HG02840 (cell line): ENCODE measurements around the gene ROR1.

Source experiments
- ATAC-seq: cut with Tn5 transposase; IDR thresholded peaks from one replicate; pipeline ENCODE4 v1.9.1; 2021; ENCODE audit warnings: mild to moderate bottlenecking, moderate library complexity, moderate number of reproducible peaks; ENCODE audit not compliant: unreplicated experiment, low FRiP score

ROR1 gene

DNA sequence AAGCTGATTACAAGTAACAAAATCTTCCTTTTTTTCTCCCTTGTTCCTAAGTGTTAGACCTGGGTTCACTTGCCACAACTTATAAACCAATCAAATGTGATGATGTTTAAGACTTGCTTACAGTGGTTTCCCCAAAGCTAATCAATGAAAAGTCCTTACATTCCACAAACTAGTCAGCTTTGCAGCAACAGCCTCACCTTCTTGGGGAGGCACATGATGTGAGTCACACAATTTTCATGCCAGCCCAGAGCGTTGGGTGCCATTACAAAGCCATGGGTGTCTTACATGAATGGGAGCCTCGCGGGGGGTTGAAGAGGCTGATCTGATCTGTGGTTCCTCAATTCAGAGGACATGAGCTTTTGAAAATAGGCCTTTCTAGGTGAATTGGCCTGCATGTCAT lies 338.0 kb downstream of the ROR1 start:
- no peak for ATAC-seq

DNA sequence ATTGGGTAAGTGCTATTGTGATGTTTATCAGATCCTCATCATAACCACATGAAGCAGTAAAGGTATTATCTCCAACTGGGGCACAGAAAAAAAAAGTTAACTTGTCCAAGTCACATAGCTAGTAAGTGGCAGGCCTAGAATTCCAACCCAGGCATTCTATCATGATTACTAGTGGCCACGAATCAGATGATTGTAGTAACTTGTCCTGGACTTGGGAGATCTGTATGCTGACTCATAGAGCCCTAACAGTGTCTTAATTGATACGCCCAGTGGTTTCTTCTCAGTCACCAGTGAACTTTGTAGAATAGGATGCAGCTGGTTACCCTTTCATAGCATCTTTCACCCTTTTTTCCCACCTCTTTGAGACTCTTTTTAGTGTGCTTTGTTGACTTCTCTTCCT lies 338.5 kb downstream of the ROR1 start:
- ATAC-seq: no peak

DNA sequence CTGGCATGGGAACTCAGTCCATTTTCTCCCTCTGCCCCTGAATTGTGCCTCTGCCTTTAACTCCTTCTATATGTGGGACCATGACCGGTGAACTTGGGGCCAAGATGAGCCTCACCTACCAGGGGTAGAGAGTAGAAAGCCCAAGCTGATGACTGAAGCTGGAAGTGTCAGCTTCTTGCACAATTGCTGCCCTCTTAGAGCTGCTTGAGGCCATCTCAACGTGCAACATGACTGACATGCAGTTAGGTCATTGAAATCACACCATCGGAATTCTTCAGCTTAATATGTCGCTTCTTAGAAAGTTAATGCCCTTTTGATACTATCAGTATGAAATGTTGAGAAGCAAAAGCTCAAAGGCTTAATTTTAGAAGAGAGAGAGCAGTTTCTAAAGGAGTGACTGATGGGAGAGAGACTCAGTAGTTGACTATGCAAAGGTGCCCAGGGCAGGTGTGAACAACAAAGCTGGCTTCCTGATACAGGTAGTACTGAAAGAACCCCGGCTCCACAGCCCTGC lies 340.3 kb downstream of the ROR1 start:
- no peak for ATAC-seq

DNA sequence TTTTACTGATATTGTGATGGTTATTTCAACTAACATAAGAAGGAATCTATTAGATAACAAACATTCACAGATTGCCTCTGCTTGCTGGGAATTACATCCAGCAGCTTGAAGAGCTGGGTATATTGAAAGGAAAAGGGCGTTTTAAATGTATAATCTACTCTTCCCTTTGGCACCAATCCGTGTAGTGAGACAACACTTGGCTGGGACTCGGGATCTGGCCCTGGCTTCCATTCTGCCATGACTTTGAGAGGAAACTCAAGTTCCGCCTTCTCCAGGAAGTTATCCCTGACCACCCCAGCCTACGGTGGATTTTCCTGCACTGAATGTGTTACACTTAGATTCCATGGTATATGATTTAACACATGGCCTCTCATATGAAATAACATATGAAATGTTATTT lies 342.7 kb downstream of the ROR1 start:
- no peak for ATAC-seq

DNA sequence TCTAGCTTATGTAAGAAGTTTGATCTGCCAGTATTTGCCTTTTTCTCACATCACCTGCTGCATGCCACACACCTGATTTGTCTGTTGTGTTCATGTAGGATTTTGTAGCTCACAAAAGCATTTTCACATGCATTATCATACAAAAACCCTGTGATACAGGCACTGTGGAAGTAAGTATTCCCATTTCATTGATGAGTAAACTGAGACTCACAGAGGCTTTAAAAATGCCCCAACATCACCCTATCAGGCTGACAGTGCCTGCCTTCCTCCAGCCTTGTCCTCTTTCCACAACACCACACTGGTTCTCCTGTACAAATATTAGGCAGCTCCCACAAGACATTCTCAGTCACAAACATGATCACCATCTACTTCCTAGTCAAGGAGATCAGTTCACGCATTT lies 343.7 kb downstream of the ROR1 start:
- no peak for ATAC-seq

DNA sequence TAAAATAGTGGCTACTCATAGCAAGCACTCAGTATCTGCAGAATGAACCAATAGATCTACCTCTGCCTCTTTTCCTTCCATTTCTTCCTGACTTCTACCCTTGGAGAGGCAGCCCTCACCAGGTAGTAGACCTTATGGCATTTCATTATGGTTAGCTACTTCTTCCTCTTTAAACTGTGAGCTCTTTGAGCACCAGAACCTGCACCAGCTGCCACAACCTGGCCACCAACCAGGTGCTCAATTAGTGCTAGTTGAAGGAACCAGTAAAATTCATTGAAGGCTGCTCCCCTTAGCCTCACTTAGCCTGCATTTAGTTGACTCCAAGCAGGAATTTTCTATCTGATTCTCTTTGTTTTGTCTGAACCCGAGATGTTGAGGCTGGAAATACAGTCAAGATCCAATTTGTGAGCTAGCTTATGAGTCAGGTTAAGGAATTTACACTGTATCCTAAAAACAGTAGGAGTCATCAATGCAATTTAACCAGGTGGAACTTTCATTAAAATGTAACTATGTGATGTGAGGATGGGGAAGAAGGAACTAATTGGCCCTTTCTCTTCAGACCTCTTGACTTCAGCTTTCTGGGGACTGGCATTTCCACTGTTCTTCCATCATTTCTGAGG lies 348.1 kb downstream of the ROR1 start:
- ATAC-seq: no peak

DNA sequence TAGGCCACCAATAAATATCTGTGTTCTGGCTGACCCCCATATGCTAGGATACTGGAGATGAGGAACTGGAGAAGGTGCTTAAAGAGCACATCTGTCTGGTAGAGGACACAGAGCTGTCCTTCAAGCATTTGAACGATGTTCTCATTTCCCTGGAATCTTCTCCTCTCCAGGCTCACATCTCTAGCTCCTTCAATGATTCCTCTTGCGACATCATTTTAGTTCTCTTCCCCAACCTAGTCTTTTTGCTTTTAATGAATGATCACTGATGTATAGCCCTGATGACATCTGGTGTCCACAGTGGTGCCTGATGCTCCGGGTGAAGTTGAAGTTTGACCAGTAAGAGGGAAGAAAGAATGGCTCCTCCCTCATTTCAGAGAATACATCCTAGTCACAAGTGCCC lies 348.8 kb downstream of the ROR1 start:
- ATAC-seq: no peak

DNA sequence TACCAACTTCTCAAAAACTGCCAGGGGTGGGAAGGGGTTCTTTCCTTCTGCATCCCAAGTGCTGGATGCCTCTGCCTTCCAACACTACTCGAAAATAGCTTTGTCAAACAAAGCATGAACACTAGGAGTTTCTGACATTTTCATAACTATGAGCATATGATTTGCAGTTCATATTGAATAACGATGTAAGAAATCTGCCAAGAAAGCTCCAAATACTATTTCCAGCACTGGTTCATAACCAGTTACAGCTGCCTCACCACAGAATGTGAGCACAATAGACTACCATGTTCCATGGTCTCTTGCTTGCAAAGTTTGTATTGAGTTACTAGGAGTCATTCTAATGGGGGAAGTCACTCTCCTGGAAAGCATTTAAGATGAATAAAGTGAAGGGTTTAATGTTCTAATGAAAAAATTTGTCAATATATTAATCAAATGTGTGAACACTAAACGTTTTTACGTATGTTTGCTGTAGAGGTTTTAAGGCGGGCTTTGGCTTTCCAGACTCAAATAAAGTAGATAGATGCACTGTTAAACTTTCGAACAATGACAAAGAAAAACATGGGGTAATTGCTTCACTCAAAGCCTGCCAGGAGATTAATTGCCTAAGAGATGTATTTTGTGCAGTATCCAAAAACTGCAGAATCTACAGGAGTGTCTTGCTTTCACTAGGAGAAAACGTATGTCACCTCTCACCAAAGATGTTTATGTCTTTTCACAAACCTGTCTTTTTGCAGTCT lies 351.1 kb downstream of the ROR1 start:
- no peak for ATAC-seq

DNA sequence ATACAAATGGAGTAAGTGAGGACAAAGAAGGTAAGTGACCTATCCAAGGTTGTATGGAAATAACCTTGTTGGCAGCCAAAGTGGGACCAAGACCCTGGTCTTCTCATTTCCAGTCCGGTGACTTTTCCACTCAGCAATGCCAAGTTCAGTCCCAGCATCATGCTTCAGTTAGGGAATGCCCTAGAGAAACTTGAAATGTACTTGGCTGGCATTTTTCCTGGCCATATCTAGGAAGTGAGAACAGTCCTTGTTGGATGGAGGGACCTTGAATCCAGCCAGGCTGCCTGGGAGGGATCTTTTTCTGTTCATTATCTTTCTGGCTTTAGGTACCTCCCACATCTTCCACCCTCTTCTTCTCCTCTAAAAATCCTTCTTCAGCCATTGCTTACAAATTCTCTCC lies 352.8 kb downstream of the ROR1 start:
- no peak for ATAC-seq

DNA sequence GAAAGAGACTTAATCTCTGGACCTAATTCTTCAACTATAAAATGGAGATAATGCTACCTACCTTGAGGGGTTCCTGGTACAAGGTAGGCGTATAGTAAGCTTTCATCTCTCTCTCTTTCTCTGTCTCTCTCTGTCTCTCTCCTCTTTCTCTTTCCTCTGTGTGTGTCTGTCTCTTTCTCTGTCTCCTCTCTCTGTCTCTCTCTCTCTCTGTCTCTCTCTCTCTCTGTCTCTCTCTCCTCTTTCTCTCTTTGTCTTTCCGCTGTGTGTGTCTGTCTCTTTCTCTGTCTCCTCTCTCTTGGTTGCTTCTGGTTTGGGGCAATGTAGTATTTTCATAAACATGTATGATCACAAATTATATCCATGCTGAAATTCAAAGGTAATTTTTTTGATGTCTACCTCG lies 353.5 kb downstream of the ROR1 start:
- no peak for ATAC-seq

DNA sequence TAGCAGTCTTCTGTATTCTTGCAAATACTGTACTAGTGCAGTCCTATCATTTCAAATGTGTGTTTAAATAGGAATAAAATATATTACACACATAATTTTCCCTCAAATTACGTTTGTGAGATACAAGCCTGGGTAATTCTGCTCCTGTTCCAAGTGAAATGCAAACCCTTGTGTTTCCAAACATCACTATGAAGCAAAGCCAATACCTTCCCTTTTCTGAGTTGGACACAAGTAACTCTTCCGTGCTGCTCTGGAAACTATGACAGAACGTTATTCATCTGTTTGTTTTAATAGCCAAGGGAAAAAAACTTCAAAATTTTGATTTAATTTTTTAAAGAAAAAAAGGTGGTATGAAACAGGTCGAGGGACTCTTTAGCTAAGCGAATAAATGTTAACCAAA lies 355.9 kb downstream of the ROR1 start:
- no peak for ATAC-seq

DNA sequence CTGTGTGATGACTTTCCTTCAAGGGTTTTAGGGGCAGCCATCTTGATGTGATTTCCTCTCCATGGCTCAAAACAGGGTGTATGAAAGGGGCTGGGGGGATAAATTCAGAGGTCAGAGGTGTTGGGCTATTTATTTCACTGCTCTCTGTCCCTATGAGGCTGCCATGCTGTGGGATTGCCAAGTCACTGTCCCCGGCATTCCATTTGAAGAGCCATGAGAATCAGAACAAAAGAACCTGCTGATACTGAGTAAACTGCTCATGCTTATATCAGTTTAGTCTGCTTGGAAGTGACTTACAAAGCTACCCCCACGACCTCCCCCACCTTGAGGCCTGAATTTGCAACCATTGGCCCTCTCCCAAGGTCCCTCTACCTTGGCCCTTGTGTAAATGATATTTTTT lies 357.3 kb downstream of the ROR1 start:
- ATAC-seq: no peak

DNA sequence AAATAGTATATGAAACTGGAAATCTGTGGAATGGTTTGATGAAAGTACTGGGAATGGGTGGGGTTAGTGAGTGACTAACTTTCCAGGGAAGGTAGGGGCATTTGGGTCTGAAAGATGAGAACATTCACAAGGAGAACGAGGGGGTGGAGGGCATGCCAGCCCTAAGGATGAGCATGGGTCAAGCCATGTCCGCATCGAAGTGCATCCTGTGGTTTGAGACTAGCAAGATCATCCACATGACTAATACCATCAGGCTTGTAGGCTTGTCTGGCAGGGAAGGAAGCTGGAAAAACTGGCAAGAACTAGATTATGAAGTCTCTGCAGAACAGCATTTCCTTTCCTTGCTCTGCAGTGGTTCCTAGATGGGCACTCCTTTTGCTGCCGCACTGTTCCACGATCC lies 359.2 kb downstream of the ROR1 start:
- no peak for ATAC-seq

DNA sequence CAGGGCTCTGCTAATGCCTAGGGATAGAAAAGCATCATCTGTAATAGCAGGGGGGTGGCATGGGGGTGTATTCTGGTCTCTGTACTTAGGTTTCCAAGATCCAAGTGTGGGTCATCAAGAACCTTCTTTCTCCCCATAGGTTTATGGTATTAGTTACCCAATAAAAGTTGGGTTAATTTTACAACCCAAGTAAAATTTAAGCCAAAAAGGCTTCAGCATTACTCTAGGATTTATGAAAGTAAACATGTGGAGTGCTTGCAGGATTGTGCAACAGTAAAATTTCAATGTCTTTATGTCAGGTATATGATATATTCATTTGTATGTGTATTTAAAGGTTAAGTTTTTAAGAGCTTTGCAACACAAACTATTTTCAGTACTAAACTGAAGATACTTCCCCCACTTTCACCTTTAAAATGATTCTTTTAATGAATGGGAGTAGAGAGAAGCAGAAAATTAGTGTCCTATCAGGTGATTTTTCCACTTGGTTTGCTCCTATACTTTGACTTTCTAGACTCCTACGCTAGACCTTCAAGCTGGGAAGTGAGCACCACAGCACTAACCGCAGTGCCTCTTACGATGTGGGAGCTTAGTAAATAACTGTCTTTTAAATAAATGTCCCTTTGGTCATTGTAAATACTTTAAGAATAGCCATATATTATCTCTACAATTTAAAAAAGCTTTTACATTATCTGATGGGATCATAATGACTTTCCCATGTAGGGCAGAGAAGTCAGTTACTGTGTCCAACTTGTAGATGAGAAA lies 361.8 kb downstream of the ROR1 start:
- no peak for ATAC-seq

DNA sequence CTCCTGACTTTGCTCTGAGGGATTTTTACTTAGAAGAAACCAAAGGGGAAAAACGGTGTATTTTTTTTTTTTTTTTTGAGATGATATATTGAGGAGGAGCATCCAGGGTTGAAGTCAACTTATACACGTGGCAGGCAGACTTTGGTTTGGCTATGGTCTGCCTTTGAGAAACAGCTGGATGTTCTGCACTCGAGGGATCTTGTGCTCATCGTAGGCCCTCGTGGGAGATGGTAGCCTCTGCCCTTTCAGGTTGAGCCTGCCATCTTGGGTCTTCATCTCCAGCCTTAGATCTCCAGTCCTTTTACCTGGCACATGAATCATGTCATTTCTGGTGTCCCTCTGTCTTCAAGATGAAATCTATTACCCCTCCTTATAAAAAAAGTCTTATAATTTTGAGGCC lies 362.5 kb downstream of the ROR1 start:
- no peak for ATAC-seq

DNA sequence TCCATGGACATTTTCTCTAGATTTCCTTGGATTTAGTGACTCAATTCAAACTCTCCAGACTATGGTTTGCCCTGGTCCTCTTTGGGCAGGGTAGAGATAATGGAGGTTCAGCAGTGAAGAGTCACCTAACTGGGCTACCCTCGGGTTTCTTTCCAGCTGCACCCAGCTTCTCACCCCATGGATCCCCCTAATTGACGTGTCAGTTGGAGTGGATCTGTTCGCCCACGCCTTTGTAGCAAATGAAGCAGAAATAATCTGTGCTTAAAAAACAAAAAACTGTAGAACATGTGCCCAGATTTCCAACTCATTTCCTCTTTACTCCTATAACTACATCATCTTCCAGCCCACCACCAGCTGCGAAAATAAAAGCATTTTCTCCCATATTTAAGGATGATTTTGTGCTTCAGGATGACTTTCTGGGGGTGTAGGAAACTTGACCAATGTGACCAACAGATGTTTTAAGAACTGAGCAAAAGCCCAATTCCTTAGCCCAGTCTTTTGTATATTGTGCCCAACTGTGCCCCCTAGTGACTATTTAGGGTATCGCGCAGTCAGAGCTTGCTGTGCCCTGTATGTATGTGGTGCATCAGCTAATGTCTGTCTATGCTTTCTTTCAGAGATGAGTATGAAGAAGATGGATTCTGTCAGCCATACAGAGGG lies 363.1 kb downstream of the ROR1 start:
- no peak for ATAC-seq

DNA sequence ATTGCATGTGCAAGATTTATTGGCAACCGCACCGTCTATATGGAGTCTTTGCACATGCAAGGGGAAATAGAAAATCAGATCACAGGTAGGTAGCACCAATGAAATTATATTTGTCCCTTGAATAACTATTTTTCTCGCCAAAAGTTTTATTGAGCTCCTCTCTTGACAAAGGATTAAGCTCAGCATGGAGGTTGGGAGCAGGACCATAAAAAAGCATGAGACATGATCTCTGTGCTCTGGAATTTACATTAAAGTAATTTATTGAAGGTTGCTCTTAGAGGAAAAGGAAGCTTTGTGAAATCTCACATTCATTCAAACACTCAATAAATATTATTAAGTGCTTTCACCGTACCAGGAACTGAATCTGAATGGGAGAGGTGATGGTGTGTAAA lies 363.6 kb downstream of the ROR1 start:
- ATAC-seq: no peak

DNA sequence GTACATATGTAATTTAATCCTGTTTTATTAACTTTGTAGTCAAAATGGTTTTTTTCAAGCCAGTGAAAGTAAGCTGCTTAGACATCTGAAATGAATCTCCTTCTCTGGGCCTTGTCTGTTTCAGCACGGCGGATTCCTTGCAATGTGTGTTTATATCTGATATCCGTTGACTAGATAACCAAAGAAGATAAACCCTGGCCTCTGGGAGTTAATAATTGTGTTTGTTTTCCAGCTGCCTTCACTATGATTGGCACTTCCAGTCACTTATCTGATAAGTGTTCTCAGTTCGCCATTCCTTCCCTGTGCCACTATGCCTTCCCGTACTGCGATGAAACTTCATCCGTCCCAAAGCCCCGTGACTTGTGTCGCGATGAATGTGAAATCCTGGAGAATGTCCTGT lies 366.1 kb downstream of the ROR1 start:
- no peak for ATAC-seq

DNA sequence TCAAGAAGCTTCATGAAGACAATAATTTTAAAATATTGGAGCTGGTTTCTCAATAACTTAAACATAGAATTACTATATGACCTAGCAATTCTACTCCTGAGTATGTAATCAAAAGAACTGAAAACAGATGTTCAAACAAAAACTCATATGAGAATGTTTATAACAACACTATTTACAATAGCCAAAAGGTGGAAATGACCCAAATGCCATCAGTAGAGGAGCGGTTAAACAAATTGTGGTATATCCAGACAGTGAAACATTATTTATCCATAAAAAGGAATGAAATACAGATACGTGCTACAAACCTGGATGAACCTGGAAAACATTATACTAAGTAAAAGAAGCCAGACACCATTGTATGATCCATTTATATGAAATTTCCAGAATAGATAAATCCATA lies 366.8 kb downstream of the ROR1 start:
- ATAC-seq: no peak

DNA sequence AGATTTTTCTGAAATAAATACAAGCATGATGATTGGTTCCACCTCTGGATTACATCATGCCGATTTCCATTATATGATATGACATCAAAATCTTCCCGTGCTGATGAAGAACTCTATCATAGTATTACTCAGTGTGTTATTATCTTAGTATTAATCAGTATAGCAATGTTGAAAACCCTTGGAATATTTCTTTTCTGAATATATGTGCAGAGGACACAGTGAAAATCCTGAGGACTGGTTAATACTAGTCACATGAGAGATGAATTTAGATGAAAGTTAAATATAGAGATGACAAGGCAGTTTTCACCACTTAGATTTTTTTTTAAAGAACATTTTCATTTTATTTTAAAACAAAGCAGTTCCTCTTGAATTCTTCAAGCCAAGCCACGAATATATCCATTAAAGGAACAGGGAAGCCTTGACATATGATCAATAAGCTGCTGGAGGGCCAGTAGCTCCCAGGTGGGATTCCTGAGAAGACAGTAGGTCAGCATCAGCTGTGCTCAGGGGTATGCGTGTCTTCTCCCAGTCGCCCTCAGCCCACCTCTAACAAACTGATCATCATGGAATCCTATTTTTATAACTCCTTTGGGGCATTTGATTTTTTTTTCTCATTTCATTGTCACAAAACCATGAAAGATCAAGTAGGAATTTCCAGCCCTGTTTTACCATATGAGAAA lies 373.4 kb downstream of the ROR1 start:
- ATAC-seq: no peak

DNA sequence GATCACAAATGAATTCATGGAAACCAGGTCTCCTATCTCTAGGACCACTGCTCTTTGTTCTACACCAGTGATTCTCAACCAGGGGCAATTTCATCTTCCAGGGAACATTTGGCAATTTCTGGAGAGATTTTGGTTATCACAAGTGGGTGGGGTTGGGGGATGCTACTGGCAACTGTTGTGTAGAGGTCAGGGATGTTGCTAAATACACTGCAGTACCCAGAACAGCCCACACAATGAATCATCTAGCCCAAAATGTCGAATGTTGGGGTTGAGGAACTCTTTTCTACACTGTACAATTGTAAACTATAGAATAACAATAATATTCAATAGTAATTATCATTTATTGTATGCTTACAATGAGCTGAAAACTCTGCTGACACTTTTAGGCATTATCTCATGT lies 373.9 kb downstream of the ROR1 start:
- ATAC-seq: no peak
